ENCODE data around the gene ATP8A2. TPM values are rescaled to one million over a fixed set of nuclear protein-coding genes. Genes with fewer than 3 reads are reported as not detected.

The ATP8A2 gene
- total and polyA plus RNA-seq, 2 of the 8 experiments (the other 6 are each of a cell fraction or from before 2014, with no cell fraction given), result 2.4 to 8.3 TPM

- H2BK120ac ChIP-seq (replicated peaks; ENCODE audit: low read depth, low read length), result no peak overlapping the region
- H2BK20ac ChIP-seq (ENCODE audit: low read length), result no peak overlapping the region
- no peak overlapping the region for H3K4ac ChIP-seq (replicated peaks; ENCODE audit: insufficient read length, low read depth, low read length)
- no peak overlapping the region for H3K56ac ChIP-seq (replicated peaks; ENCODE audit: insufficient read length, low read depth, low read length)
- FAIRE-seq (no peak), DNase-seq (ENCODE audit: low read depth in 1 of 2, low spot score in 2 of 2) (no peak)
- no peak overlapping the region for H3K18ac ChIP-seq (ENCODE audit: extremely low read depth, low read length)
- H3K23ac ChIP-seq (ENCODE audit: insufficient read length), result no peak overlapping the region
- H2BK5ac ChIP-seq (ENCODE audit: low read depth, low read length), result no peak overlapping the region
- H3K9me3 ChIP-seq (ENCODE audit: insufficient read depth in 2 of 2, low read depth in 1 of 2, low read length in 1 of 2), result no peaks in the 10 kb centered on the region; a peak in 1 of 4 replicates
- no peaks in the 10 kb centered on the region for H3K23me2 ChIP-seq (ENCODE audit: low read depth, low read length)
- H3K14ac ChIP-seq (ENCODE audit: insufficient read length), result no peak overlapping the region
- no peaks in the 10 kb centered on the region for H3K79me2 ChIP-seq (ENCODE audit: control insufficient read depth in 1 of 2, insufficient read depth in 2 of 2, low read length in 2 of 2)
- POLR2A ChIA-PET (ENCODE audit: partially characterized antibody), result no interaction called here
- WGBS, 2 experiments (ENCODE audit: extremely low coverage in 1 of 2, insufficient coverage in 1 of 2, insufficient read length in 1 of 2, insufficient replicate concordance in 2 of 2, low coverage in 1 of 2, low lambda C conversion rate in 2 of 2, missing lambda C conversion rate in 1 of 2), result 97% methylated on average over 6 of the region's 6 CpGs; no CpG with 5 or more reads in 1 of the 2 experiments
- H3K4me3 ChIP-seq (ENCODE audit: extremely low read depth in 1 of 4, insufficient read depth in 2 of 4, low read depth in 3 of 4, low read length in 4 of 4), result no peak overlapping the region
- H3K79me1 ChIP-seq (ENCODE audit: low read depth, low read length), result no peaks in the 10 kb centered on the region
- no peak overlapping the region for H2AFZ ChIP-seq (ENCODE audit: low read length)
- H3K4me1 ChIP-seq (replicated peaks in 1 of 4; ENCODE audit: control insufficient read depth in 3 of 4, insufficient read depth in 4 of 4, low read length in 3 of 4), result no peaks in the 10 kb centered on the region
- H3K9ac ChIP-seq (replicated peaks in 1 of 4; ENCODE audit: extremely low read depth in 1 of 4, low read depth in 3 of 4, low read length in 3 of 4), result no peak overlapping the region
- H3K36me3 ChIP-seq (ENCODE audit: control insufficient read depth in 2 of 4, insufficient read depth in 4 of 4, low read length in 3 of 4), result no peaks in the 10 kb centered on the region
- H3K27ac ChIP-seq (ENCODE audit: low read depth, low read length), result no peak overlapping the region
- H3K4me2 ChIP-seq (ENCODE audit: insufficient read depth in 1 of 2, low read depth in 2 of 2, low read length in 2 of 2), result no peak overlapping the region
- no peak overlapping the region for H2AK5ac ChIP-seq (ENCODE audit: low read depth, low read length)
- H2BK15ac ChIP-seq (ENCODE audit: low read length), result no peak overlapping the region
- H4K20me1 ChIP-seq (replicated peaks in 1 of 2; ENCODE audit: control insufficient read depth in 1 of 2, insufficient read depth in 2 of 2, low read length in 2 of 2), result no peaks in the 10 kb centered on the region
- H3K27me3 ChIP-seq (replicated peaks in 1 of 4; ENCODE audit: control insufficient read depth in 3 of 4, extremely low read depth in 1 of 4, insufficient read depth in 3 of 4, low read length in 3 of 4), result no peaks in the 10 kb centered on the region
- H2BK12ac ChIP-seq (ENCODE audit: low read depth, low read length), result no peak overlapping the region
- no peak overlapping the region for H4K91ac ChIP-seq (replicated peaks; ENCODE audit: insufficient read length, low read length)
- CTCF ChIA-PET (ENCODE audit: partially characterized antibody), result no interaction called here
- no peak overlapping the region for H4K5ac ChIP-seq (ENCODE audit: insufficient read length, low read depth, low read length)
- H4K8ac ChIP-seq (ENCODE audit: extremely low read depth, insufficient read depth, low read length), result no peak overlapping the region
- TF ChIP-seq KDM5A (IDR thresholded peaks at IDR 0.05; ENCODE audit: low read length), result no peak
- TF ChIP-seq POLR2A (IDR thresholded peaks at IDR 0.05; ENCODE audit: control extremely low read depth in 1 of 2, low read depth in 2 of 2, low read length in 2 of 2), result no peak
- TF ChIP-seq ATF2 (IDR thresholded peaks at IDR 0.05; ENCODE audit: low read length), result no peak
- TF ChIP-seq HDAC2 (IDR thresholded peaks at IDR 0.05; ENCODE audit: borderline replicate concordance in 1 of 2, low read depth in 2 of 2, low read length in 2 of 2), result no peak
- no peak for TF ChIP-seq KDM4A (IDR thresholded peaks at IDR 0.05; ENCODE audit: low read depth, low read length, severe bottlenecking)
- no peak for TF ChIP-seq TAF1 (IDR thresholded peaks at IDR 0.05; ENCODE audit: low read depth, low read length)
- no peak for TF ChIP-seq RBBP5 (IDR thresholded peaks at IDR 0.05; ENCODE audit: borderline replicate concordance, low read depth, low read length)
- TF ChIP-seq BRCA1 (IDR thresholded peaks at IDR 0.05; ENCODE audit: low read depth, low read length), result no peak
- TF ChIP-seq SP4 (IDR thresholded peaks at IDR 0.05; ENCODE audit: low read length), result no peak
- no peak for TF ChIP-seq SIRT6 (IDR thresholded peaks at IDR 0.05; ENCODE audit: low read length)
- no peak for TF ChIP-seq USF2 (IDR thresholded peaks at IDR 0.05; ENCODE audit: low read length)
- TF ChIP-seq CREB1 (IDR thresholded peaks at IDR 0.05), result no peak
Observed at GRCh38 chr13:25683662-25684370, 312.0 kb downstream of the ATP8A2 start.

Measured in H1 (cell line).